Measurements from ENCODE around the gene WDFY2. TPM values are rescaled to one million over a fixed set of nuclear protein-coding genes. Genes with fewer than 3 reads are reported as not detected.

Gene WDFY2
- total and polyA plus RNA-seq, 2 of the 13 experiments (the other 11 are each of a cell fraction or from before 2014, with no cell fraction given): 22.6 to 27.0 TPM

DNA sequence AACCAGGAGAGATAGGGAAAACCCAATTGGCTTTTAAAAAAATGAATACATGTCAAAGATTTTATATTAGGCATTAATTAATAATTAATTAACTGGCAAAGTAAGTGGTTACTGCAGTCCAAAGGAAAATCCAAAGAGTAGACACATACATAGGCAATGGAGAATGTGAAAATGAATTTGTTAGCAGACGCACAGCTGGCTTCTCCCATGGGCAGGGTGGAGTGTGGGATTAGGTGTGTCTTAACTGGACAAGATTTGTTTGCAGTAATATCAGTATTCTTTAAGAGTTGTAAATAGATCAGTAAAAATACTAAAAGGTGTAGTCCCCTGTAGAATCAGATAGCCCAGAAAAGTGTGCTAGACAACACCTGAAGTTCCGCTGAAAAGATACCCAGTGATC lies 161.0 kb downstream of the WDFY2 start (continued):
- TF ChIP-seq, protein P1, sequence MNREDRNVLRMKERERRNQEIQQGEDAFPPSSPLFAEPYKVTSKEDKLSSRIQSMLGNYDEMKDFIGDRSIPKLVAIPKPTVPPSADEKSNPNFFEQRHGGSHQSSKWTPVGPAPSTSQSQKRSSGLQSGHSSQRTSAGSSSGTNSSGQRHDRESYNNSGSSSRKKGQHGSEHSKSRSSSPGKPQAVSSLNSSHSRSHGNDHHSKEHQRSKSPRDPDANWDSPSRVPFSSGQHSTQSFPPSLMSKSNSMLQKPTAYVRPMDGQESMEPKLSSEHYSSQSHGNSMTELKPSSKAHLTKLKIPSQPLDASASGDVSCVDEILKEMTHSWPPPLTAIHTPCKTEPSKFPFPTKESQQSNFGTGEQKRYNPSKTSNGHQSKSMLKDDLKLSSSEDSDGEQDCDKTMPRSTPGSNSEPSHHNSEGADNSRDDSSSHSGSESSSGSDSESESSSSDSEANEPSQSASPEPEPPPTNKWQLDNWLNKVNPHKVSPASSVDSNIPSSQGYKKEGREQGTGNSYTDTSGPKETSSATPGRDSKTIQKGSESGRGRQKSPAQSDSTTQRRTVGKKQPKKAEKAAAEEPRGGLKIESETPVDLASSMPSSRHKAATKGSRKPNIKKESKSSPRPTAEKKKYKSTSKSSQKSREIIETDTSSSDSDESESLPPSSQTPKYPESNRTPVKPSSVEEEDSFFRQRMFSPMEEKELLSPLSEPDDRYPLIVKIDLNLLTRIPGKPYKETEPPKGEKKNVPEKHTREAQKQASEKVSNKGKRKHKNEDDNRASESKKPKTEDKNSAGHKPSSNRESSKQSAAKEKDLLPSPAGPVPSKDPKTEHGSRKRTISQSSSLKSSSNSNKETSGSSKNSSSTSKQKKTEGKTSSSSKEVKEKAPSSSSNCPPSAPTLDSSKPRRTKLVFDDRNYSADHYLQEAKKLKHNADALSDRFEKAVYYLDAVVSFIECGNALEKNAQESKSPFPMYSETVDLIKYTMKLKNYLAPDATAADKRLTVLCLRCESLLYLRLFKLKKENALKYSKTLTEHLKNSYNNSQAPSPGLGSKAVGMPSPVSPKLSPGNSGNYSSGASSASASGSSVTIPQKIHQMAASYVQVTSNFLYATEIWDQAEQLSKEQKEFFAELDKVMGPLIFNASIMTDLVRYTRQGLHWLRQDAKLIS (CRISPR knock-in tag; IDR thresholded peaks at IDR 0.05): no peak
- no peak for TF ChIP-seq CEBPB (IDR thresholded peaks at IDR 0.05; ENCODE audit: borderline replicate concordance, low read depth, low read length)
- TF ChIP-seq, protein P2, sequence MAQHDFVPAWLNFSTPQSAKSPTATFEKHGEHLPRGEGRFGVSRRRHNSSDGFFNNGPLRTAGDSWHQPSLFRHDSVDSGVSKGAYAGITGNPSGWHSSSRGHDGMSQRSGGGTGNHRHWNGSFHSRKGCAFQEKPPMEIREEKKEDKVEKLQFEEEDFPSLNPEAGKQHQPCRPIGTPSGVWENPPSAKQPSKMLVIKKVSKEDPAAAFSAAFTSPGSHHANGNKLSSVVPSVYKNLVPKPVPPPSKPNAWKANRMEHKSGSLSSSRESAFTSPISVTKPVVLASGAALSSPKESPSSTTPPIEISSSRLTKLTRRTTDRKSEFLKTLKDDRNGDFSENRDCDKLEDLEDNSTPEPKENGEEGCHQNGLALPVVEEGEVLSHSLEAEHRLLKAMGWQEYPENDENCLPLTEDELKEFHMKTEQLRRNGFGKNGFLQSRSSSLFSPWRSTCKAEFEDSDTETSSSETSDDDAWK (CRISPR knock-in tag; IDR thresholded peaks at IDR 0.05): no peak
- TF ChIP-seq, protein P3, sequence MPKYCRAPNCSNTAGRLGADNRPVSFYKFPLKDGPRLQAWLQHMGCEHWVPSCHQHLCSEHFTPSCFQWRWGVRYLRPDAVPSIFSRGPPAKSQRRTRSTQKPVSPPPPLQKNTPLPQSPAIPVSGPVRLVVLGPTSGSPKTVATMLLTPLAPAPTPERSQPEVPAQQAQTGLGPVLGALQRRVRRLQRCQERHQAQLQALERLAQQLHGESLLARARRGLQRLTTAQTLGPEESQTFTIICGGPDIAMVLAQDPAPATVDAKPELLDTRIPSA (CRISPR knock-in tag; IDR thresholded peaks at IDR 0.05; ENCODE audit: borderline replicate concordance): no peak
- TF ChIP-seq HDAC1 (CRISPR knock-in tag; IDR thresholded peaks at IDR 0.05): no peak
- TF ChIP-seq RFX5 (IDR thresholded peaks at IDR 0.05; ENCODE audit: low read depth, low read length): no peak
- no peak for TF ChIP-seq RFXANK (CRISPR knock-in tag; IDR thresholded peaks at IDR 0.05)
- no peak for TF ChIP-seq ZNF343 (CRISPR knock-in tag; IDR thresholded peaks at IDR 0.05)

Measured in HepG2 (cell line).